ENCODE measurements around the gene HOMER1.
"Not testable (repeated sequence)": the region's sequence is repeated elsewhere in the genome, so short reads cannot be mapped to it uniquely, and the experiment has no call there.

The HOMER1 gene

GRCh38 chr5:79516986-79517385, 3.1 kb upstream of the HOMER1 start:
- no peak for DNase-seq (ENCODE audit: low read depth in 3 of 3)

GRCh38 chr5:79516331-79516730, 2.4 kb upstream of the HOMER1 start:
- not testable (repeated sequence) for DNase-seq (ENCODE audit: low read depth in 3 of 3)

- peak; percentile 78 to 80 (median 79) for DNase-seq (ENCODE audit: low read depth in 3 of 3)
Measured at GRCh38 chr5:79514391-79515105, 614 bp upstream of the HOMER1 start.

GRCh38 chr5:79513308-79513703, 628 bp downstream of the HOMER1 start:
- DNase-seq (ENCODE audit: low read depth in 3 of 3): no peak

GRCh38 chr5:79512471-79513307, 1.2 kb downstream of the HOMER1 start:
- DNase-seq (ENCODE audit: low read depth in 3 of 3): no peak

- no peak for DNase-seq (ENCODE audit: low read depth in 3 of 3)
Measured at GRCh38 chr5:79512049-79512448, 1.9 kb downstream of the HOMER1 start.

- DNase-seq (ENCODE audit: low read depth in 3 of 3): no peak
Measured at GRCh38 chr5:79510638-79511037, 3.3 kb downstream of the HOMER1 start.

- DNase-seq (ENCODE audit: low read depth in 3 of 3): no peak
Measured at GRCh38 chr5:79509244-79509885, 4.6 kb downstream of the HOMER1 start.

- no peak for DNase-seq (ENCODE audit: low read depth in 3 of 3)
Measured at GRCh38 chr5:79508794-79509193, 5.1 kb downstream of the HOMER1 start.

- DNase-seq (ENCODE audit: low read depth in 3 of 3): no peak
Measured at GRCh38 chr5:79508354-79508753, 5.6 kb downstream of the HOMER1 start.

- no peak for DNase-seq (ENCODE audit: low read depth in 3 of 3)
Measured at GRCh38 chr5:79507251-79508205, 6.4 kb downstream of the HOMER1 start.

GRCh38 chr5:79505138-79505537, 8.8 kb downstream of the HOMER1 start:
- DNase-seq (ENCODE audit: low read depth in 3 of 3): no peak

GRCh38 chr5:79503794-79504495, 10.0 kb downstream of the HOMER1 start:
- DNase-seq (ENCODE audit: low read depth in 3 of 3): no peak

GRCh38 chr5:79499640-79500273, 14.2 kb downstream of the HOMER1 start:
- no peak for DNase-seq (ENCODE audit: low read depth in 3 of 3)

- DNase-seq (ENCODE audit: low read depth in 3 of 3): no peak
Measured at GRCh38 chr5:79495311-79495710, 18.6 kb downstream of the HOMER1 start.

- DNase-seq (ENCODE audit: low read depth in 3 of 3): no peak
Measured at GRCh38 chr5:79493596-79494345, 20.2 kb downstream of the HOMER1 start.

- no peak for DNase-seq (ENCODE audit: low read depth in 3 of 3)
Measured at GRCh38 chr5:79491690-79492317, 22.1 kb downstream of the HOMER1 start.

- DNase-seq (ENCODE audit: low read depth in 3 of 3): no peak
Measured at GRCh38 chr5:79490323-79490936, 23.5 kb downstream of the HOMER1 start.

- DNase-seq (ENCODE audit: low read depth in 3 of 3): no peak
Measured at GRCh38 chr5:79489773-79490172, 24.2 kb downstream of the HOMER1 start.
